ENCODE results near the gene KDM4B. TPM values are rescaled to one million over a fixed set of nuclear protein-coding genes. Genes with fewer than 3 reads are reported as not detected.
A peak's percentile ranks its signal among the peaks of the same experiment; 100 is the strongest.

KDM4B gene
- total and polyA plus RNA-seq, 10 of the 15 experiments (the other 5 are each of a cell fraction or from before 2014, with no cell fraction given): 0.47 to 49.6 (median 16.2) TPM

- TF ChIP-seq CHD4 (IDR thresholded peaks at IDR 0.05): no peak
- TF ChIP-seq DPF2 (IDR thresholded peaks at IDR 0.05): no peak
- no peak for TF ChIP-seq ZNF217 (IDR thresholded peaks at IDR 0.05)
- TF ChIP-seq POLR2A (IDR thresholded peaks at IDR 0.05; ENCODE audit: low read depth, low read length): peak; percentile 50
- TF ChIP-seq FOS (IDR thresholded peaks at IDR 0.05; ENCODE audit: borderline replicate concordance, extremely low read depth, insufficient read length): no peak
- TF ChIP-seq EGR1 (IDR thresholded peaks at IDR 0.05; ENCODE audit: borderline replicate concordance in 1 of 2, low read depth in 2 of 2, low read length in 2 of 2): 0 out of 3 replicates have a peak, but pooled peaks of 1 of the 2 experiments have one; percentile 6
- TF ChIP-seq STAT3 (IDR thresholded peaks at IDR 0.05; ENCODE audit: low read depth, low read length): no peak
- TF ChIP-seq RUNX3 (IDR thresholded peaks at IDR 0.05; ENCODE audit: low read length): peak; percentile 30
- FAIRE-seq (no peak), DNase-seq (ENCODE audit: low read depth, low spot score) (no peak), ATAC-seq (peak; percentile 12)
- Histone ChIP-seq H3K27me3 (replicated peaks in 1 of 2; ENCODE audit: control insufficient read depth in 2 of 2, insufficient read depth in 2 of 2, low read length in 1 of 2) (no peaks in the 10 kb centered on the region), H3K4me2 (ENCODE audit: control insufficient read depth, insufficient read depth) (peak overlapping the region; percentile 33; the same call in 1 of the 2 replicates), H3K4me1 (ENCODE audit: control insufficient read depth, insufficient read depth, low read length) (peaks cover 51% of the 10 kb centered on the region), H3K36me3 (ENCODE audit: control insufficient read depth in 2 of 2, insufficient read depth in 2 of 2, low read length in 1 of 2) (peaks cover 0 to 1% of the 10 kb centered on the region in 2 experiments; a peak in 3 of 4 replicates), H4K20me1 (ENCODE audit: control insufficient read depth, insufficient read depth) (no peaks in the 10 kb centered on the region), H3K9me3 (replicated peaks; ENCODE audit: control insufficient read depth, insufficient read depth, low read length) (no peaks in the 10 kb centered on the region), H3K27ac (ENCODE audit: control insufficient read depth, insufficient read depth) (peak overlapping the region; percentile 31), H3K4me3 (no peak overlapping the region), H3K9ac (ENCODE audit: control insufficient read depth, insufficient read depth, low read length) (no peak overlapping the region), H2AFZ (ENCODE audit: control insufficient read depth, low read depth, low read length) (peak overlapping the region; percentile 29), H3K79me2 (ENCODE audit: control insufficient read depth, insufficient read depth, low read length) (peaks cover 13% of the 10 kb centered on the region)
- SMC1A ChIA-PET (ENCODE audit: uncharacterized antibody, unreplicated experiment): no interaction called here
- POLR2A ChIA-PET: no interaction called here
- RAD21 ChIA-PET (ENCODE audit: unreplicated experiment): no interaction called here
- in situ Hi-C loops (cut with MboI) (no loop called here), intact Hi-C loops (cut with micrococcal nuclease; ENCODE audit: unreplicated experiment) (no loop called here)
- WGBS (ENCODE audit: insufficient coverage, insufficient replicate concordance, low lambda C conversion rate, missing lambda C conversion rate): 49% methylated on average over 26 of the region's 26 CpGs
- no TSS peak for BruUV-seq (replicated peaks)
- CTCF ChIA-PET: interaction anchor here (0.5 to 0.9 kb wide), 3 partner anchors 26 to 500 kb away, joined by 3 to 5 read pairs (median 3); no protein-coding TSS in a partner anchor
Observed at GRCh38 chr19:5126498-5127223, 157.7 kb downstream of the KDM4B start.

All from GM12878 (cell line).